ENCODE measurements around the gene EIF4A3.

Gene EIF4A3

DNA sequence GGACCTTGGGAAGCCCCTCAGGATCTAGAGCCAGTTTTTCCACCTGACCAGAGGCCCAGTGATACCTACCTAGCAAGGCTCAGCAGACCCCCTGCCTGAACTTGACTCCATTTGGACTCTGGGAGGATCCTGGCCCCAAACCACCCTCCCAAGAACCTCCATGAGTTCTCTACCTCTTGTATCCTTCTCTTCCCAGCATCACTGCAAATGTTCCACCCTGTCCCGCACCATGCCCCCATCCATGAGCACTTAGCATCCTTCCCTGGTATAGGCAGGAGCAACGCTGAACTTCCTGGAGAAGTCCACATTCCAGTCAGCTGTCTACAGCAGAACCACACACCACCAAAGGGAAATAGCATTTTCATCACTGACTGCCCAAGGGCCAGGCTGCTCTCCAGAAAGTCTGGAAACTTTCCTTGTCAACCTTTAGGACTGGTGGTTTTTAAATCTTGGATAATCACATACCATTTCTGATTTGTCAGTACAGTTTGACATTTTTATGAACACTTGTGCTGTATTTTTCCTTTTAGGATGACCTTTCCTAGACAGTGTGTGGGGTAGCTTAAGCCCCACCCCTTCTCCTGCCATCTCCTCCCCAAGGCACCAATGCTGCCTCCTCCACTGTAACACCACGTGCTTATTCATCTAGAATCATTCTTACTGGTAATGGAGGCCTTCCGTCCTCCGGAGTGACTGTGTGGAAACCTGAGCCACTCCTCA lies 13.9 kb downstream of the EIF4A3 start:
- no peak for FAIRE-seq

DNA sequence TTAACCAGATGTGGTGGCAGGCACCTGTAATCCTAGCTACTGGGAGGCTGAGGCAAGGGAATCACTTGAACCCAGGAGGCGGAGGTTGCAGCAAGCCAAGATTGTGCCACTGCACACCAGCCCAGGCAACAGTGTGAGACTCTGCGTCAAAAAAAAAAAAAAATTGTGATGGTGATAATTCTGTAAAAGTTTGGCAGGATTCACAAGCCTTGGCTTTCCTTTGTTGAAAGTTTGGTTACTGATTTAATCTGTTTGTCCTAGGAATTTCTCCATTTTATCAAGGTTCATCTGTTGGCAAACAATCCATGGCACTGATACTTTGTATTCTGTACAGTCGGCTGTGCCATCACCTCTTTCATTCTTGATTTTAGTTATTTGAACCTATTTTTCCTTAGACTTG lies 15.9 kb downstream of the EIF4A3 start:
- FAIRE-seq: no peak

DNA sequence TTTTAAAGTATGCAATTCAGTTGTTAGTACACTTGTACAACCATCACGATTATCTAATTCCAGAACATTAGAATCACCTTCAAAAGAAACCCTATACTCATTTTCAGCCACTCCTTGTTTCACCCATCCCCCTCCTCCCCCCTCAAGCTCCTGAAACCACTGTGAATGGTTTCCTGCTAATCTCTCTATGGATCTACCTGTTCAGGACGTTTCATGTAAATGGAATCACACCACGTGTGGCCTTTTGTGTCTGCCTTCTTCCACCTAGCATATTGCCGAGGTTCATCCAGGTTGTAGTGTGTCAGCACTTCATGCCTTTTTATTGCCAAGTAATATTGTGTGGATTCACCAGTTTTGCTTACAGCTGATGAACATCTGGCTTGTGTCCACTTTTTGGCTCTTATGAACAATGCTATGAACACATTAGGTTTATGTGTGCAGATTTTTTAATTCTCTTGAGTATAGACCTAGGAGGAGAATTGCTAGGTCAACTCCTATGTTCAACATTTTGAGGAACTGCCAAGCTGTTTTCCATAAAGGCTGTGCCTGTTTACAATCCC lies 17.8 kb downstream of the EIF4A3 start:
- no peak for FAIRE-seq

DNA sequence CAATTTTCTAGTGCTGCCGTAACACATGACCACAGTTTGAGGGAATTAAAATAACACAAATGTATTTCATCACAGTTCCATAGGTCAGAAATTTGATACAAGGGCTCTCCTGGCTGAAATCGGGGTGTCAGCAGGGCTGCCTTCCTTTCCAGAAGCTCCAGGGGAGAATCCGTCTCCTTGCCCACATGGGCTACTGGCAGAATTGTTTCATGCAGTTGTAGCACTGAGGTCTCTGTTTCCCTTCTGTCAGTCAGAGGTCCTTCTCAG lies 20.5 kb downstream of the EIF4A3 start:
- no peak for FAIRE-seq

DNA sequence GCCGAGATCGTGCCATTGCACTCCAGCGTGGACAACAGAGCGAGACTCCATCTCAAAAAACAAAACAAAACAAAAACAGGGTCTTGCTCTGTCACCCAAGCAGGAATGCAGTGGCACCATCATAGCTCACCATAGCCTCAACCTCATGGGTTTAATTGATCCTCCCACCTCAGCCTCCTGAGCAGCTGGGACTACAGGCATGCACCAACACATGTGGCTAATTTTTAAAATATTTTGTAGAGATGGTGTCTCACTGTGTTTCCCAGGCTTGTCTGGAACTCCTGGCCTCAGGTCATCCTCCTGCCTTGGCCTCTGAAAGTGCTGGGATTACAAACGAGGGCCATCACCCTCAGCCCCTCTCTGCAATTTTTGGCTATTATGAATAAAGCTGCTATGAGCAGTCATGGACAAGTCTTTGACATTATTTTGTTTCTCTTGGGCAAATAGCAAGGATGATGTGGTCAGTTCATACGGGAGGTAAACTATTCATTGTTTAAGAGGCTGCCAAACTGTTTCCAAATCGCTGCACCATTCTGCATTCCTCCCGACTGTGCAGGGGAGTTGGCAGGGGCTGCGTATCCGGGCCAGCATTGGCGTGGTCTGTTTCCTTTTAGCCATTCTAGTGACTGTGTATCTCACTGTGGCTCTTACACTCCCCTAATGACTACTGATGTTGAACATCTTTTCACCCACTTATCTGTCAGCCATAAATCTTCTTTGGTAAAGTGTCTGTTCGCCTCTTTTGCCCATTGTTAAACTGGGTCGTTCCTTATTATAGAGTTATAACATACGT lies 21.1 kb downstream of the EIF4A3 start:
- no peak for FAIRE-seq

DNA sequence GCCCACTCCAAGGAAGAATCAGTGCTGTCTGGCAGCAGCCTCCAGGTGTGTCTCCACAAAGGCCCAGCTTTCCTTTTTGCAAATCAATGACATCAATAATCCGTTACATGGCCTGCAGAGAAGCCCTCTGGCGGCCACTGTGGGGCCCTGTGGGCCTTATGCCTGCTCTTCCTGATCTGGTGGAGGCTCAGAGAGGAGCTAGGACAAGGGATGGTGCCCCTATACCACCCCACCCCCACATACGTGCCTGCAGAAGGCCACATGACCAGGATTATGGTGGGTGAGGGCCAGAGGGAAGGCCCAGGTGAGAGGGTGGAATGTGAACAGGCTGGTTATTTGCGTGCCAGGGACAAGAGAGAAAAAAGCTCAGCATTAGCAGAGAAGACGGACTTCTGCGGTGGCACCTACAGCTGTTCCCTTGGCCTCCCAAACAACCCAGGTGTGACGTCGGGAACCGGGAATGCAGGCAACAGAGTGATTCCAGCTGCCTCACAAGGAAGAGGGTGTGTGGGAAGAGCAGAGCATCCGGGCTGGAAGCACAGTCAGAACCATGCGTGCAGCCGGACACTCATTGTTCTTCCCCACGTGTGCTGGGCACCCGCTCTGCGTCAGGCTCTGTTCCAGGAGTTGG lies 22.5 kb downstream of the EIF4A3 start:
- no peak for FAIRE-seq

DNA sequence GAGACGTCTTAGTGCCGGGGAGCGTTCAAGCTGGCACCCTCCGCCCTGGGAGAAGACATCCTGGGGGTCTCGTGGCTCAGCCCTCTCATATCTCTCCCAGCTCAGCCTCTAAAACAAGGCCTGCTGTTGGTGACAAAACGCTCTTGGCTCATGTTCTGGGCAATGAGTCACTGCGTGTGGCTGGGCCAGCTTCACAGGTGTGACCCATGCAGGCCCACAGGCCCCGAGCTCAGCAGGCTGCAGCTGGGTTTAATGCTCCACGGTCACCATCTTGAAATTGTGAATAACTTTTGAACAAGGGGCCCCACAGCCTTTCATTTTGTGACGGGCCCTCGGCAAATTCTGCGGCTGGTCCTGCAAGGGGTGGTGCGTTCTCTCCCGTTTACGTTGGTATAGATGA lies 23.1 kb downstream of the EIF4A3 start:
- no peak for FAIRE-seq

DNA sequence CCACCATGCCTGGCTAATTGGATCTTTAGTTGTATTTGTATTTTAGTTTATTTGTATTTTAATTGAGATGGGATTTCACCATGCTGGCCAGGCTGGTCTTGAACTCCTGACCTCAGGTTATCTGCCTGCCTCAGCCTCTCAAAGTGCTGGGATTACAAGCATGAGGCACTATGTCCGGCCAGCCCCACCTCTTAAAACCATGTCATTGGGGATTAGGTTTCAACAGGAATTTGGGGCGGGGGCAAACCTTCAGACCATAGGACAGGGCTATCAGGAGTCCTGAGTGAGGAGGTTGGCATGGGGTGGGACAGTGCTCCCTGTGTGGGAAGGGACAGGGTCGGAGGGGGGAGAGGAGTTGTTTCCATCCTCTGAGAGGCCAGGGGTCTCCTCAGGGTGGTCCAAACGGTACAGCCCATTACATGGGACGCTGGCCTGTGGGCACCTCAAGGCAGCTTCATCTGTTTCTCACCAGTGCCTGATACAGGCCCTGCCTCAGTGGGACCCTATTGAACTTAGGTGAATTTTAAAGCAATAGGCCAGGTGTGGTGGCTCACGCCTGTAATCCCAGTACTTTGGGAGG lies 23.9 kb downstream of the EIF4A3 start:
- no peak for FAIRE-seq

DNA sequence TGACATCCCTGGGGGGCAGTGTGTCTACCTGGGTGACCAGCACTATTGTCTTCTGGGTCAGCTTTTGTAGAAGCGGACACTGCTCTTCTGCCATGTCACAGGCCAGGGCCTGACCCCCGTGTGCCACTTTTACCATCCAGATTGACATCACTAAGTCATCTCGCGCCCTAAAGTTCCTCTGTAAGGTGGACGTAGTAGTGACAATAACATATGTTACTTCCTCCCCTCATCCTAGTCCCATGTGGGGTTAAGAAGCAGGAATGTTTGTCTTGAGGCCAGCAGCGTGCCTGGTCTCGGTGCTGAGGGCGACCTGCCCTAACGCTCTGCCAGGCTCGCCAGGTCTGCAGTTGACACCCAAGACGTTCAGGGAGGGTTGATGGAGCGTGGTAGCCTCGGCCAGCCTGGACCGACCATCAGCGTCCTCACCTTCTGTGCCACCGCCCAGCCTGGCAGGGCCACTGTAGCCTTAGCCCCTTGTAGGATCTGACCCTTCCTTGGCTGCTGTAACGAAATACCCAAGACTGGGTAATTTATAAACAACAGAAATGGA lies 24.8 kb downstream of the EIF4A3 start:
- no peak for FAIRE-seq

DNA sequence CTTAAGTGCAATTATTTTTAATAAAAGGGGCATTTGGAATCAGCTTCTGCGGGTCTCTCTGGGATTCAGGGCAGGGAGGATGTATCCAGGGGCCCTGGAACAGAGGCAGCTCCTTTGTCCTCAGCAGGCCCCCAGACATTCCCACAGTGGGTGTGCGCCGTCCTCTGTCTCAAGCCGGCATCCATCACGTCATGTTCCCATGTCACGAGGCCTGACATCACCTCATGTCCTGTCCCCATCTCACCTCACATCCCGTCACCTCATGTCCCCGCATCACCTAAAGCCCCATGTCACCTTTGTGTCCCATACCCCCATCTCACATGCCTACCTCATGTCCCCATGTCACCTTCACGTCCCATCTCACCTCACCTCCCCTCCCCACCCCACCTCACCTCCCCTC lies 27.1 kb downstream of the EIF4A3 start:
- FAIRE-seq: no peak

DNA sequence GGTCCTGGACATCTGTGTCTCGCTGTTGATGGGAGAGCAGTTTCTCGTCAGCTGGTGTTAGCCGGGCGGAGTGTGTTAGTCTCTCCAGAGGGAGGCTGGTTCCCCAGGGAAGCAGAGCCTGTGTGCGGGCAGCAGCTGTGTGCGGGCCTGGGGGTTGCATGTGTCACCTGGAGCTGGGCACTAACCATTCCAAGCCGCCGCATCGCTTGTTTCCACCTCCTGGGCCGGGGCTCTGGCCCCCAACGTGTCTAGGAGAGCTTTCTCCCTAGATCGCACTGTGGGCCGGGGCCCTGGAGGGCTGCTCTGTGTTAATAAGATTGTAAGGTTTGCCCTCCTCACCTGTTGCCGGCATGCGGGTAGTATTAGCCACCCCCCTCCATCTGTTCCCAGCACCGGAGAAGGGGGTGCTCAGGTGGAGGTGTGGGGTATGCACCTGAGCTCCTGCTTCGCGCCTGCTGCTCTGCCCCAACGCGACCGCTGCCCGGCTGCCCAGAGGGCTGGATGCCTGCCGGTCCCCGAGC lies 27.6 kb downstream of the EIF4A3 start:
- FAIRE-seq: no peak

DNA sequence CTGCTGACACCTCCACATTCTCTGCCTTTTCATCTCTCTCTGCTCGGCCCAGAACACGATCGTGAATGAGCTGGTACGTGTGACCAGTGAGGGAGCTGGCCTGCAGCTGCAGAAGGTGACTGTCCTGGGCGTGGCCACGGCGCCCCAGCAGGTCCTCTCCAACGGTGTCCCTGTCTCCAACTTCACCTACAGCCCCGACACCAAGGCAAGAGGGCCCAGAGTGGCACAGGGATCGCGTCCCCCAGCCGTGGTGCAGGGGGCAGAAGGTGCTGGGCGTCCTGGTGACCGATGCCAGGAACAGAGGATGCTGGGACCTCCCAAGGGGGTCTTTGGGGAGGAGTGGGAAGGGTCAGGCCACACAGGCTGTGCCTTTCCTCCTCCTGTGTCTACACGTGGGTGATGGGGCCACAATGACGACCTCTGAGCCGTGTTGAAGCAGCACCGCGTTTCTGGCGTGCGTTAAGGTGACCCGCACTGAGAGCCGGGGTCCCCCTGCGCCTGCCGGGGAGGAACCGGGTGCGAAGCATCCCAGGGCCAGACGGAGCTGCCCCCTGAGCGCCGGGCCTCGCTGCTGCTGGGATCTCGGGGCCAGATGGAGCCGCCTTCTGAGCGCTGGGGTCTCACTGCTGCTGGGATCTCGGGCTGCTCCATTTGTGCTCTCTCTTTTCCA lies 28.2 kb downstream of the EIF4A3 start:
- FAIRE-seq: no peak

DNA sequence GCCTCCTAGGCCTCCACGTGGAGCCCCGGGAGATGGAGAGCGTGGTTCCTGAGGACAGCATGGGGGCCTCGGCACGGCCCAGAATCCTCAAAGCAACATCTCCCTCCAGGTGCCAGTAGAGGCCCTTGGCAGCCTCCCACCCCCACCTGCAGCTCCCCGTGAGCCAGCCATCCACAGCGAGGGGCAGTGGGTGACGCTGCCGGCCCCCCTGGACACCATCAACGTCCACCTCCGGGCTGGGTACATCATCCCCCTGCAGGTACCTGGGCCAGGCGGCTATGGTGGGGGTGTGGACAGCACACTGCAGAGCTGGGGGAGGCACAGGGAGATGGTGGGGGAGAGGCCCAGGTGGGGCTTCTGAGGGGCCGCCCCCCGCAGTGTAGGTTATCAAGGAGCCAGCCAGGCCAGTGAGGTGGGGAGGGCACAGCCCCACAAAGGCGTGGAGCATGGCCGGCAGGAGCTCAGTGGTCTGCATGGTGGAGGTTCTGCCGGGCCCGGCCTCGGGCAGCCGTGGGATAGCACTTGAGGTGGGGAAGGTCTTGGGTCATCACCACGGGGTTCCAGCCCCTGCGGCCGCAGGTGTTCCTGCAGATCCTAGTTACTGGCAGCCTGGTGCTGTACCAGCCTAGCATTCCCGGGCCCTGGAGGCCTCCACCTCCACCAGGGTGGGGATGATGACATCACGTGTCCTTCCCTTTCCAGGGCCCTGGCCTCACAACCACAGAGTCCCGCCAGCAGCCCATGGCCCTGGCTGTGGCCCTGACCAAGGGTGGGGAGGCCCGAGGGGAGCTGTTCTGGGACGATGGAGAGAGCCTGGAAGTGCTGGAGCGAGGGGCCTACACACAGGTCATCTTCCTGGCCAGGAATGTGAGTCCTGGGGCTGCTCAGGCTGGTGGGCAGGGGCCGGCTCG lies 29.2 kb downstream of the EIF4A3 start:
- FAIRE-seq: no peak

DNA sequence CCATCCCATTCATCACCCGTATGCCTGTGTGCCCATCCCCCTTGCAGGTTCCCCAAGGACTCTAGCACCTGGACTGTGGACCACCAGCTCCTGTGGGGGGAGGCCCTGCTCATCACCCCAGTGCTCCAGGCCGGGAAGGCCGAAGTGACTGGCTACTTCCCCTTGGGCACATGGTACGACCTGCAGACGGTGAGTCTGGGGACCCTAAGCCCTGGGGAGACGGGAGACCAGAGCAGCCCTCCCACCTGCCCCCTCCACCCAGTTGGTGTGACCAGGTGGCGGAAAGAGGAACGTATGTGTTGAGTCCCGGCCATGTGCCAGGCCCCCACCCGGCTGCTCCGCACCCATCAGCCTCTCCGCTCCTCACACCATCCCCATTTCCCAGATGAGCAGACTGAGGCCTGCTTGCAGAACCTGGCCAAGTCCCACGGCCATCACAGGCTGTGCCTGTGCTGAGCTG lies 30.0 kb downstream of the EIF4A3 start:
- no peak for FAIRE-seq

DNA sequence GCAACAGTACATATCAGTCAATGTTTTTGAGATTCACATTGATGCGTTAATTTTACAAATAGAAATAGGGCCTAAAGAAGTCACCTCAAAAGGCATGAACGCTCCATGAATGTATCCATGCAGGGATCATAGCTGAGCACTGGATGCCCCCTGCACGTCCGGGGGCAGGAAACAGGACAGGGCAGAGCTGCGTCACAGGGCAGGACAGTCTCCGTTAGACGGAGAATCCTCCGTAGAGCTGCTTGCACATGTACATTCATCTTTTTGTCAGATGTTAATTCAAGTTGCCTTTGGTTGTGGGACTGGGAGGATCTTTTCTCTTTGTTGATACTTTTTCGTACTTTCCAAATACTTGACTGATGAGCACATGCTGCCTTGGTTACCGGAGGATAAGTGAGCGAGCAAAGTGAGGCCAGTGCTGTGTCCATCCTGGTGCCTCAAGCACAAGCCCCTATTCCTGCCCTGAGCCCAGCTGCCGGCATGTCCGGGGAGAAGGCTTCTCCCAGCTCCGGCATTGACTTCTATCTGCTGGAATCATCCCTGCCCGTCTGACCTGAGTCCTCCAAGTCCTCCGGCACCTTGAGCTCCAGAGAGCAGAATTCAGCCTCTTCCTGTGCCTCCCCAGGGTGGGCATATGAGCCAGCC lies 30.5 kb downstream of the EIF4A3 start:
- FAIRE-seq: no peak

DNA sequence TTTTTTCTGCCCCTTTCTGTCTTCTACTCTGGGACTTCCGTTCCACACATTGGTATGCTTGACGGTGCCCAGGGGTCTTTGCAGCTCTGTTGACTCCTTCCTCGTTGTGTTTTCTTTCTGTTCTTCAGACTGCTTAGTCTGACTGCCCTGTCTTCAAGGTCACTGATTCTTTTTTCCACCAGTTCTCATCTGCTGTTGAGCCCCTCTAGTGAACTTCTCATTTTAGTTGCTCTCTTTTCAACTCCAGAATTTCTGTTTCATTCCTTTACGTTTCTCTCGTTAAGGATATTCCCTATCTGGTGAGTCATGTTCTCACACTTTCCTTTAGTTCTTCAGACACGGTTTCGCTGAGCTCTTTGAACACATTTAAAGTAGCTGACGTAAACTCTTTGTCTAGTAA lies 31.8 kb downstream of the EIF4A3 start:
- no peak for FAIRE-seq

DNA sequence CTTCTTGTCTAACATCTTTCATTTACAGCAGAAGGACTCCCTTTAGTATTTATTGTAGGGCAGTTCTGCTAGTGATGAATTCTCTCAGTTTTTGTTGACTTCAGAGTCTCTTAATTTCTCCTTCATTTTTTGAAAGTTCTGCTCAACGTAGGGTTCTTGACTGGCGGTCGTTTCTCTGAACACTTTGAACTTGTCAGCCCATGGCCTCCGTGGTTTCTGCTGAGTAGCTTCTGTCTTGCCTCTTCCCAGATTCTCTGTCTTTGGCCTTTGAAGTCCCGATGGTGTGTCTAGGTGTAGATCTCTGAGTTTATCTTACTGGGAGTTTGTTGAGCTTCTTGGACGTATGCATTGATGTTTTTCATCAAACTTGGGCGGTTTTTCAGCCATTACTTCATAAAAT lies 32.2 kb downstream of the EIF4A3 start:
- FAIRE-seq: no peak

DNA sequence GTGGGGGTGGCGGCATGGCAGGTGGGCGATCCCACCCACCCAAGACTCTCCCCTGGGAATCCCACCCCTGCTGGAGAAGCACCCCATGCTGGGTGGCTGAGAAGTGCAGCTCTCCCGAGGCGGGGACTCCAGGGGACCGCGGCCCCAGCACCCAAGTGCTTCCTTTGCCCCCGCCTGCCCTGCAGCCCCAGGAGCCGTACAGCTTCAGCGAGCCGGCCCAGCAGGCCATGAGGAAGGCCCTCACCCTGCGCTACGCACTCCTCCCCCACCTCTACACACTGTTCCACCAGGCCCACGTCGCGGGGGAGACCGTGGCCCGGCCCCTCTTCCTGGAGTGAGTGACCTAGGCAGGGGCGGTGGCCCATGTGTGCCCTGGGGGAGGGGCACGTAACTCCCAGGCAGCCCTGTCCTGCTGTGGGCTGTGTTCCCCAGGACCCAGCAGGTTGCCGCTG lies 33.9 kb downstream of the EIF4A3 start:
- FAIRE-seq: no peak

DNA sequence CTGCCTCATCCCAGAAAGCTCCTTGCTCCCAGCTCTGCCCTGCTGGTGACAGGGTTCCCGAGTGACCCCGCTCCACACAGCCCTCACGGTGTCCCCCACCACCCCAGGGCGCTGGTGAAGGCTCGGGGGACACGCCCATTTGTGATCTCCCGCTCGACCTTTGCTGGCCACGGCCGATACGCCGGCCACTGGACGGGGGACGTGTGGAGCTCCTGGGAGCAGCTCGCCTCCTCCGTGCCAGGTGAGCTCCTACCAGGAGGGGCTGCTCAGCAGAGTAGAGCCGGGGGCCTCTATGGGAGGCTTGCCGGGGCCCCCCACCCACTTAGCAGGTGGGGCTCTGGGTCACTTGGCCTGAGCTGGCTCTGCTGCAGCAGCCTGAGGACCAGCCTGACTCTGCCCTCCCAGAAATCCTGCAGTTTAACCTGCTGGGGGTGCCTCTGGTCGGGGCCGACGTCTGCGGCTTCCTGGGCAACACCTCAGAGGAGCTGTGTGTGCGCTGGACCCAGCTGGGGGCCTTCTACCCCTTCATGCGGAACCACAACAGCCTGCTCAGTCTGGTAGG lies 34.4 kb downstream of the EIF4A3 start:
- no peak for FAIRE-seq
